Measurements from ENCODE around the gene CROCC2.
A peak's percentile ranks its signal among the peaks of the same experiment; 100 is the strongest.

Gene CROCC2

GRCh38 chr2:240893363-240893844, 12.7 kb upstream of the CROCC2 start:
- DNase-seq, result peak; percentile 96

GRCh38 chr2:240894006-240894405, 12.1 kb upstream of the CROCC2 start:
- no peak for DNase-seq

- DNase-seq, result no peak
Measured at GRCh38 chr2:240894836-240895558, 11.1 kb upstream of the CROCC2 start.

- DNase-seq, result peak; percentile 87
Measured at GRCh38 chr2:240895656-240896388, 10.3 kb upstream of the CROCC2 start, which contains the start of gene MAB21L4. TSS of gene MAB21L4 (minus strand) at chr2:240896156. CDS start at chr2:240895997, 159 bp downstream.

- DNase-seq, result no peak
Measured at GRCh38 chr2:240896394-240896793, 9.7 kb upstream of the CROCC2 start.

- DNase-seq, result no peak
Measured at GRCh38 chr2:240896871-240897692, 9.1 kb upstream of the CROCC2 start.

- peak; percentile 73 for DNase-seq
Measured at GRCh38 chr2:240898108-240898730, 7.9 kb upstream of the CROCC2 start.

- DNase-seq, result no peak
Measured at GRCh38 chr2:240898731-240899467, 7.2 kb upstream of the CROCC2 start.

- no peak for DNase-seq
Measured at GRCh38 chr2:240899468-240899865, 6.7 kb upstream of the CROCC2 start.

- no peak for DNase-seq
Measured at GRCh38 chr2:240900141-240900860, 5.8 kb upstream of the CROCC2 start.

GRCh38 chr2:240901986-240902614, 4.0 kb upstream of the CROCC2 start:
- DNase-seq, result no peak

- no peak for DNase-seq
Measured at GRCh38 chr2:240902615-240903041, 3.5 kb upstream of the CROCC2 start.

- no peak for DNase-seq
Measured at GRCh38 chr2:240903191-240904060, 2.7 kb upstream of the CROCC2 start.

- no peak for DNase-seq
Measured at GRCh38 chr2:240904216-240905175, 1.6 kb upstream of the CROCC2 start.

GRCh38 chr2:240905176-240905781, 857 bp upstream of the CROCC2 start:
- no peak for DNase-seq

GRCh38 chr2:240906911-240907590, 915 bp downstream of the CROCC2 start:
- DNase-seq, result no peak

GRCh38 chr2:240909216-240909974, 3.3 kb downstream of the CROCC2 start:
- DNase-seq, result no peak

Measured in islet precursor cell (in vitro differentiated cells).